Adrenal gland (tissue), 5 donors: ENCODE data around the gene ARHGAP26.

Experiments
- CTCF ChIP-seq, 6 experiments: fragments of 450-650 bp in 4 of 6; fragments of 200-600 bp in 2 of 6; sonication (generic) in 1 of 6; IDR thresholded peaks; 1 replicate in 5 of 6; 2 replicates in 1 of 6; pipeline versions ENCODE4 v1.5.1 to v1.8.0; 2016 to 2021; ENCODE audit warnings: antibody characterized with exemption in 6 of 6, mild to moderate bottlenecking in 2 of 6, moderate library complexity in 1 of 6
- POLR2A ChIP-seq, 2 donors: fragments of 450-650 bp; IDR thresholded peaks; one replicate each; pipeline ENCODE4 v1.6.1; 2017; ENCODE audit warnings: antibody characterized with exemption in 2 of 2, mild to moderate bottlenecking in 2 of 2, moderate library complexity in 1 of 2
- donor health status: DM: no; HTN: no; CAD: no.

GRCh38 chr5:143021595-143021994 lies 251.4 kb downstream of the ARHGAP26 start:
- TF ChIP-seq POLR2A (IDR thresholded peaks at IDR 0.05) (no peak), CTCF (IDR thresholded peaks at IDR 0.05) (no peak)
